Measurements from ENCODE around the gene THADA.
A peak's percentile ranks its signal among the peaks of the same experiment; 100 is the strongest.
"Not testable (repeated sequence)": the region's sequence is repeated elsewhere in the genome, so short reads cannot be mapped to it uniquely, and the experiment has no call there.

THADA gene

DNA sequence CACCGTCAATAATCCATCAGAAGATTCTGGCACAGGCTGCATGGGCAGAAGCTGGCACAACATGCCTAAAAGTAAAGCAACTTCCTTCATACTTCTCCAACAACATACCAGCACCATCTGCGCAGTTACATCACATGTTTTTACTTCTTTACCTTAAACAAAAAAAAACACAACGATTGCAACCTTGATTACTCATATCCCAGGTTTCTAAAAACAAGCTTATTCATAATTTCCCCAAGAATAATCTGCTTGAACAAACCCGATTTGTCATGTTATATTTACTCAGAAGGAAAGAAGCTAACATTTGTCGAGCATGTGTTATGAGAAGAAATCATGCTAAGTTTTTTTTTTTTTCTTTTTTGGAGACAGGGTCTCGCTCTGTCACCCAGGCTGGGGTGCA is 54.7 kb downstream of the THADA start:
- DNase-seq (ENCODE audit: low spot score) = no peak

GRCh38 chr2:43540021-43540779 is 55.6 kb downstream of the THADA start:
- no peak for DNase-seq (ENCODE audit: low spot score)

DNA sequence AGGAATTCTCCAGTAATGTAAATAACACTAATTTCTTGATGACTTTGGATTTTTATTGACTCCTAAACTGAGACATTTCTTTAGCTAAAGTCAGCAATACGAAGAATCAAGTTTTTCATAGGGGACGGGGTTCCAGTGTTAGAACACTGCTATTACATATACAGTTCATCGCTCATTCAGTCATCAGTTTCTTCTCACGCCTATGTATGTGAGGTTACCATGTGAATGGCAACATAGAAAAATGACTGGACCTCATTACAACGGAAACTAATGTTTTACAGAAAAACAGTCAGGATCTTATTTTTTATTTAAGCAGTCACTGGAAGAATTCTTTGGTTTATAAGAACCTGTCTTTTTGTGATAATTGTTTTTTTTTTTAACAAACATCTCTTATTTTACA is 56.4 kb downstream of the THADA start:
- DNase-seq (ENCODE audit: low spot score) = no peak

DNA sequence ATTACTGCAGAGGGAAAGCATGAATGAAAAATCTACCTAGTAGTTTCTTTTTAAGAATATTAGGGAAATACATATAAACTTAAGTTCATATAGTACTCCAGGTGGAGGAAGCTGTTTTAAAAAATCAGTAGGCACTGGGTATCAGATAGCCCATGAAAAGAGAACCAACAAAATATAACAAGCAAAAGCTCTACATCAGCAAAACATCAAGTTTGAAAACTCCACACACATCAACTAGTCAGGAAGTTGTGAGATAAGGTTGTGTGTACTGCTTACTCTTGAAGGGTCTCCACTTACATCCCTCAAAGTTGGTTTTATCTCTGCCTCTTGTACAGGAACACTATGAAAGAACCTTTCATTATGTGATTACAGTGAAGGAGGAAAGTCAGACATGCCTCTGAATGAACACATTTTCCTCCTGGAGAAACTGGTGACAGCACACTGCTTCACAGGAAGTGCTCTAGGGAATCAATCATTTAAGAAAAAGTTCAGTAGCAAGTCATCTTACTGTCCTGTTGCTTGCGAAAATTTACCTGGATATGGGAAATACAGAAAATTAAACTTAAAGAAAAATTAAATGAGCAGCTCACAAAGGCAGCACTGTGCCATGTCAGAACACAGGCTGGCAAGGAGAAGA is 57.7 kb downstream of the THADA start:
- no peak for DNase-seq (ENCODE audit: low spot score)

- DNase-seq (ENCODE audit: low spot score) = no peak
Observed at GRCh38 chr2:43537137-43537536, 58.7 kb downstream of the THADA start.

GRCh38 chr2:43534569-43534968 is 61.3 kb downstream of the THADA start:
- DNase-seq (ENCODE audit: low spot score) = no peak

- DNase-seq (ENCODE audit: low spot score) = not testable (repeated sequence)
Observed at GRCh38 chr2:43532572-43532971, 63.3 kb downstream of the THADA start.

DNA sequence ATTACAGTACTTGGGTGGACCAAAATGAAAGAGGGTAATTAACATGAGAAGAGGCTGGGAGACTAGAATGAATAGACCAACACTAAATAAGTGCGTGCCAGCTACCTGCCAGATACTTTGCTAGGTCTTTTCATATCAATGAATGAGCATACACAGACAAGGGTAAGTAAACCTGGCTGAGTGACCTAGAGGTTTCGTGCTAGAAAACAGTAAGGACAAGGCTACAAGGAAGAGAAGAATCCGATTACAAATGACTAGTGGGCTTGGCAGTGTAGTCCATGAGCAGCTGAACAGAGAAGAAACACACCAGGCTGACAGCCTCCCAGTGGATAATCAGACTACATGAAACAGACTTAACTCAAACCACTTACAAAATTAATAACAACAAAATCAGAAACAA is 64.6 kb downstream of the THADA start:
- no peak for DNase-seq (ENCODE audit: low spot score)

- no peak for DNase-seq (ENCODE audit: low spot score)
Observed at GRCh38 chr2:43526994-43527393, 68.8 kb downstream of the THADA start.

- DNase-seq (ENCODE audit: low spot score) = no peak
Observed at GRCh38 chr2:43525506-43525905, 70.3 kb downstream of the THADA start.

- DNase-seq (ENCODE audit: low spot score) = no peak
Observed at GRCh38 chr2:43524177-43524965, 71.5 kb downstream of the THADA start.

GRCh38 chr2:43522177-43522576 is 73.7 kb downstream of the THADA start:
- no peak for DNase-seq (ENCODE audit: low spot score)

DNA sequence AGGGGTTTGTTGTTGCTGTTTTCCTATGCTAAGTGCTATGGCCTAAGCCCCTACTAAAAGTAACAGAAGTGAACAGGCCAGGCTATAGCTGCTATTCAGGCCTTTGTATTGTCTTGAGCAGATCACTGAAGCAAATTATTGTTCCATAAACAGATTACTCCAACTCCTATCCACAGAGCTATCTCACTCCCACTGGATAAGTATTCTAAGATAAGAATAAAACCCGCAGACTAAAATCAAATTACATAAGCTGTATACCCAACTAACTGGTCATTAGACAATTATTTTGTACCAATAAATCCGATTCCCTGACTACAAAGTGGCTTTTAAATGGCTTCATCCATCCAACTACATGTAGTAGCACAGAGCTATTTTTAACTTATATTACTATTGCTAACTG is 74.3 kb downstream of the THADA start:
- DNase-seq (ENCODE audit: low spot score) = no peak

GRCh38 chr2:43520919-43521318 is 74.9 kb downstream of the THADA start:
- DNase-seq (ENCODE audit: low spot score) = no peak

DNA sequence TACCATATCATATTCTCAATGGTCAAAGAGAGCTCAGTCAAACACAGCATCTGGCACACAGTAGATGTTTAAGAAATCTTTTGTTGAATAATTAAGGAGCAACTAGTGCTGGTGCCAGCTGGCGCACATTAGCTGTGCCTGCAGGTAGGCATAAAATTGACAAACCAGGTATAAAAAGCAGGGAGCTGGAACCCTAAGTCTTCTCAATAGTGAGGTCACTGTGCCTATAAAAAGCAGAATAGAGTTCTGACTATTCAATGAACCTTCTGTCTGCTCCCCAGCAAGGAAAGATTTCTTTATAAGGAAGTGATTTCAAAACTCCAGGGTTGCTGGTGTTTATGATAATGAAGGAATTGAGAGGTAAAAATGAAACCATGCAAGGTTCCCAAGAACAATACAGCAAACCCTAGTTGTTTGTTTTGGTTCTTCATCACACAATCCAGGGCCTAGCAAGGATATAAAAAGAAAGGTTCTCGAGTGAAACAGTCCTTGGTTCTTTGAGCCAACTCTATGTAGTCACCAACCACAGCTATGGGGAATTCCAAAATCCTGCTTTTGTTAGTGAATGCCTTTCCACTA is 76.1 kb downstream of the THADA start:
- DNase-seq (ENCODE audit: low spot score) = peak; percentile 8

DNA sequence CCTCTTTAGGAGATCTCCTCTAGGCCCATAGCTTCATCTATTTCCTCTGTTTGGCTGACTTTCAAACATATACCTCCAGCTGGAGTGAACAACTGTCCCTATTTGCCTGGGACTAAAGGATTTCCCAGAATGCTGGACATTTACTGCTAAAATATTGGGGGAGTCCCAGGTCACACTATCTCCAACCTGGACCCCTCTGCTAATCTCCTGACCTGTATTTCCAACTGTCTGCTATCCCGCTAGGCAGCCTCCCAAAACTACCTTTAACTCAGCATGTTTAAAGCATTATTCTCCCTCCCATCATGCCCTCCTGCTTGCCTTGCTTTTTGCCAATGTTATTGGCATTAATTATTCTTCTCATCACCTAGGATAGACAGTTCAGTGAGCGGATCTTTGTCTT is 77.1 kb downstream of the THADA start:
- DNase-seq (ENCODE audit: low spot score) = no peak

GRCh38 chr2:43518181-43518580 is 77.7 kb downstream of the THADA start:
- no peak for DNase-seq (ENCODE audit: low spot score)

DNA sequence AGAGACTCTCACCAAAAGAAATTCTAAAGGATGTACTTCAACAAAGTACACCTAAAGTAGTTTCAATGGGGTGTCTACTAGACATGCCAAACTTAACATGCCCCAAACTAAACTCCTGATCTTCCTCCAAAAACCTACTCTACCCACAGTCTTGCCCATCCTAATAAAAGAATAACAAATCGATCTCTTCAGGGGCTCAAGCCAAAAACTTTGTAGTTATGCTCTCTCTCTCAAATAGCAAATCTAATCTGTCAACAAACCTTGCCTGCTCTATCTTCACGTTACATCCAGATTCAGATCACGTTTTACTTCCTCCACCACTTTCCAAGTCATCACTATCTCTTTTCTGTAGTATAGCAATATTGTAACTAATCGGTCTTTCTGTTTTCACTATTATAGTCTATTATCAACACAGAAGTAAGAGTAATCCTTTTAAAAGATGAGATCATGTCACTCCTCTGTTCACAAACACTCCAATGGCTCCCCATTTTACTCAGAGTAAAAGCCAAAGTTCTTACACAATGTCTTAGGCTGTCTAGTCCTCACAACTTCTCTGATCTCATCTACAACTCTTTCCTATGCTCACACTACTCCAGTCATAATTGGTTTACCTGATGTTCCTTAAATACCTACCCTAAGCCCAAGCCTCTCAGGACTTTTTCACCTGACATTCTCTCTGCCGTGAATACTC is 79.9 kb downstream of the THADA start:
- DNase-seq (ENCODE audit: low spot score) = no peak

DNA sequence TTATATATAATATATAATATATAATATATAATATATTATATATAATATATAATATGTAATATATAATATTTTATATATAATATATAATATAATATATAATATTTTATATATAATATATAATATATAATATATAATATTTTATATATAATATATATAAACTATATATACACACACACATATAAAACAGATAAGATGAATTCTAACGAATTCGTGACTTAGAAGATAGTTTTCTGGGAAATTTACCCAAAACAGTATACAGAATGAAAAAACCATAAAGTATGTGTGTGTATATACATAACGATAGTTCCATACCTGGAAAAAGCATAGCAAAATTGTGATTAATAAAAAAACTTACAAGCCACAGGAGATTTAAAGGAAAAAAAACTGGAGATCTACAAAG is 80.6 kb downstream of the THADA start:
- DNase-seq (ENCODE audit: low spot score) = no peak

- no peak for DNase-seq (ENCODE audit: low spot score)
Observed at GRCh38 chr2:43513796-43514195, 82.0 kb downstream of the THADA start.

DNA sequence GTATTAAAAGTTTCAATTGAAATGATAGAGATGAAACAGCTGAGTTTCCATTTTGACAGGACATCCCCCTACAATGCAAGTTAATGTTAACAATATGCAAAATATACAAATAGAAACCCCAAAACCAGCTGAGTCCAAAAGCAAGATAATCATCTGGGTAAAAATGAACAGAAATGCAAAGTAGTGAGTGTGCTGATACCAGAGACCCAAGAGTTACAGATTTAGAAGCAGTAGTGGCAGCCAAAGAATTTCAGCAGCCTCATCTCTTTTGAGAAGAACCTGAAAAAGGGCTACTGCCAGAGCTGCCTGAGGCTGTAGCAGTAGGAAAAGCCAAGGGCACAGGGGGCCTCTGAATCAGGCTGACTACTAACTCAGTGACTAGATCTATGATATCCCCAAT is 82.6 kb downstream of the THADA start:
- DNase-seq (ENCODE audit: low spot score) = no peak

DNA sequence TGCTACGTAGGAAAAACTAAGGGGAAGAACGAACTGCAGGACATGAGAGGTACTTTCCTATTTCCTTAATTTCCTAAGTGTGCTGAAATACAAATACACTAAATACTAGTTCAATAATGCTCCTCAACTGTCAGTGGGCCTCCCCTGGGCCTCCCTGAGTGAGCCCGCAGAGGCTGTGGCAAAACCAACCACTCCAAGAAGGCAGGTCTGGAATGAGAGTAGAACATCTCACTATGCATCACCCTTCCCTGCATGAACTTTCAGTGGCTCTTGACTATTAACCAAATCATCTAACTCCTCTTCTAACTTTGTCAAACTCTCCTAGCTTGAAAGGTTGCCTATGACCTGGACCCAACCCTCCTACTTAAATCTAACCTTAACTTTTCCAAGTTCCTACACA is 84.6 kb downstream of the THADA start:
- DNase-seq (ENCODE audit: low spot score) = no peak
